ENCODE results near the gene DNAH17. TPM values are rescaled to one million over a fixed set of nuclear protein-coding genes. Genes with fewer than 3 reads are reported as not detected.

Gene DNAH17
- total and polyA plus RNA-seq, 2 of the 13 experiments (the other 11 are each of a cell fraction or from before 2014, with no cell fraction given): 0.86 to 1.6 TPM

GRCh38 chr17:78378225-78379130 is 198.7 kb downstream of the DNAH17 start, which contains the start of gene PGS1 (continued):
- TF ChIP-seq, protein P1, sequence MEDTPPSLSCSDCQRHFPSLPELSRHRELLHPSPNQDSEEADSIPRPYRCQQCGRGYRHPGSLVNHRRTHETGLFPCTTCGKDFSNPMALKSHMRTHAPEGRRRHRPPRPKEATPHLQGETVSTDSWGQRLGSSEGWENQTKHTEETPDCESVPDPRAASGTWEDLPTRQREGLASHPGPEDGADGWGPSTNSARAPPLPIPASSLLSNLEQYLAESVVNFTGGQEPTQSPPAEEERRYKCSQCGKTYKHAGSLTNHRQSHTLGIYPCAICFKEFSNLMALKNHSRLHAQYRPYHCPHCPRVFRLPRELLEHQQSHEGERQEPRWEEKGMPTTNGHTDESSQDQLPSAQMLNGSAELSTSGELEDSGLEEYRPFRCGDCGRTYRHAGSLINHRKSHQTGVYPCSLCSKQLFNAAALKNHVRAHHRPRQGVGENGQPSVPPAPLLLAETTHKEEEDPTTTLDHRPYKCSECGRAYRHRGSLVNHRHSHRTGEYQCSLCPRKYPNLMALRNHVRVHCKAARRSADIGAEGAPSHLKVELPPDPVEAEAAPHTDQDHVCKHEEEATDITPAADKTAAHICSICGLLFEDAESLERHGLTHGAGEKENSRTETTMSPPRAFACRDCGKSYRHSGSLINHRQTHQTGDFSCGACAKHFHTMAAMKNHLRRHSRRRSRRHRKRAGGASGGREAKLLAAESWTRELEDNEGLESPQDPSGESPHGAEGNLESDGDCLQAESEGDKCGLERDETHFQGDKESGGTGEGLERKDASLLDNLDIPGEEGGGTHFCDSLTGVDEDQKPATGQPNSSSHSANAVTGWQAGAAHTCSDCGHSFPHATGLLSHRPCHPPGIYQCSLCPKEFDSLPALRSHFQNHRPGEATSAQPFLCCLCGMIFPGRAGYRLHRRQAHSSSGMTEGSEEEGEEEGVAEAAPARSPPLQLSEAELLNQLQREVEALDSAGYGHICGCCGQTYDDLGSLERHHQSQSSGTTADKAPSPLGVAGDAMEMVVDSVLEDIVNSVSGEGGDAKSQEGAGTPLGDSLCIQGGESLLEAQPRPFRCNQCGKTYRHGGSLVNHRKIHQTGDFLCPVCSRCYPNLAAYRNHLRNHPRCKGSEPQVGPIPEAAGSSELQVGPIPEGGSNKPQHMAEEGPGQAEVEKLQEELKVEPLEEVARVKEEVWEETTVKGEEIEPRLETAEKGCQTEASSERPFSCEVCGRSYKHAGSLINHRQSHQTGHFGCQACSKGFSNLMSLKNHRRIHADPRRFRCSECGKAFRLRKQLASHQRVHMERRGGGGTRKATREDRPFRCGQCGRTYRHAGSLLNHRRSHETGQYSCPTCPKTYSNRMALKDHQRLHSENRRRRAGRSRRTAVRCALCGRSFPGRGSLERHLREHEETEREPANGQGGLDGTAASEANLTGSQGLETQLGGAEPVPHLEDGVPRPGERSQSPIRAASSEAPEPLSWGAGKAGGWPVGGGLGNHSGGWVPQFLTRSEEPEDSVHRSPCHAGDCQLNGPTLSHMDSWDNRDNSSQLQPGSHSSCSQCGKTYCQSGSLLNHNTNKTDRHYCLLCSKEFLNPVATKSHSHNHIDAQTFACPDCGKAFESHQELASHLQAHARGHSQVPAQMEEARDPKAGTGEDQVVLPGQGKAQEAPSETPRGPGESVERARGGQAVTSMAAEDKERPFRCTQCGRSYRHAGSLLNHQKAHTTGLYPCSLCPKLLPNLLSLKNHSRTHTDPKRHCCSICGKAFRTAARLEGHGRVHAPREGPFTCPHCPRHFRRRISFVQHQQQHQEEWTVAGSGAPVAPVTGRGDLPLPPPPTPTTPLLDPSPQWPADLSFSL (CRISPR knock-in tag; IDR thresholded peaks at IDR 0.05): no peak; the same call in 1 of the 2 replicates
- TF ChIP-seq CREBL2 (CRISPR knock-in tag; IDR thresholded peaks at IDR 0.05; ENCODE audit: borderline replicate concordance) (peak; percentile 90), MIXL1 (CRISPR knock-in tag; IDR thresholded peaks at IDR 0.05) (no peak), ZNF788 (CRISPR knock-in tag; IDR thresholded peaks at IDR 0.05; ENCODE audit: borderline replicate concordance) (peak; percentile 99), HOXA9 (CRISPR knock-in tag; IDR thresholded peaks at IDR 0.05; ENCODE audit: borderline replicate concordance) (peak; percentile 73; the same call in 1 of the 2 replicates), REXO4 (CRISPR knock-in tag; IDR thresholded peaks at IDR 0.05; ENCODE audit: borderline replicate concordance) (peak; percentile 77; the same call in 1 of the 2 replicates), HNF4A (CRISPR knock-in tag; IDR thresholded peaks at IDR 0.05) (no peak), RBAK (CRISPR knock-in tag; IDR thresholded peaks at IDR 0.05) (no peak), PLRG1 (conservative IDR thresholded peaks at IDR 0.05) (no peak), ZNF350 (CRISPR knock-in tag; IDR thresholded peaks at IDR 0.05; ENCODE audit: borderline replicate concordance, low read depth) (peak; percentile 89), ZXDC (CRISPR knock-in tag; IDR thresholded peaks at IDR 0.05) (peak; percentile 95)
- TF ChIP-seq, protein P2, sequence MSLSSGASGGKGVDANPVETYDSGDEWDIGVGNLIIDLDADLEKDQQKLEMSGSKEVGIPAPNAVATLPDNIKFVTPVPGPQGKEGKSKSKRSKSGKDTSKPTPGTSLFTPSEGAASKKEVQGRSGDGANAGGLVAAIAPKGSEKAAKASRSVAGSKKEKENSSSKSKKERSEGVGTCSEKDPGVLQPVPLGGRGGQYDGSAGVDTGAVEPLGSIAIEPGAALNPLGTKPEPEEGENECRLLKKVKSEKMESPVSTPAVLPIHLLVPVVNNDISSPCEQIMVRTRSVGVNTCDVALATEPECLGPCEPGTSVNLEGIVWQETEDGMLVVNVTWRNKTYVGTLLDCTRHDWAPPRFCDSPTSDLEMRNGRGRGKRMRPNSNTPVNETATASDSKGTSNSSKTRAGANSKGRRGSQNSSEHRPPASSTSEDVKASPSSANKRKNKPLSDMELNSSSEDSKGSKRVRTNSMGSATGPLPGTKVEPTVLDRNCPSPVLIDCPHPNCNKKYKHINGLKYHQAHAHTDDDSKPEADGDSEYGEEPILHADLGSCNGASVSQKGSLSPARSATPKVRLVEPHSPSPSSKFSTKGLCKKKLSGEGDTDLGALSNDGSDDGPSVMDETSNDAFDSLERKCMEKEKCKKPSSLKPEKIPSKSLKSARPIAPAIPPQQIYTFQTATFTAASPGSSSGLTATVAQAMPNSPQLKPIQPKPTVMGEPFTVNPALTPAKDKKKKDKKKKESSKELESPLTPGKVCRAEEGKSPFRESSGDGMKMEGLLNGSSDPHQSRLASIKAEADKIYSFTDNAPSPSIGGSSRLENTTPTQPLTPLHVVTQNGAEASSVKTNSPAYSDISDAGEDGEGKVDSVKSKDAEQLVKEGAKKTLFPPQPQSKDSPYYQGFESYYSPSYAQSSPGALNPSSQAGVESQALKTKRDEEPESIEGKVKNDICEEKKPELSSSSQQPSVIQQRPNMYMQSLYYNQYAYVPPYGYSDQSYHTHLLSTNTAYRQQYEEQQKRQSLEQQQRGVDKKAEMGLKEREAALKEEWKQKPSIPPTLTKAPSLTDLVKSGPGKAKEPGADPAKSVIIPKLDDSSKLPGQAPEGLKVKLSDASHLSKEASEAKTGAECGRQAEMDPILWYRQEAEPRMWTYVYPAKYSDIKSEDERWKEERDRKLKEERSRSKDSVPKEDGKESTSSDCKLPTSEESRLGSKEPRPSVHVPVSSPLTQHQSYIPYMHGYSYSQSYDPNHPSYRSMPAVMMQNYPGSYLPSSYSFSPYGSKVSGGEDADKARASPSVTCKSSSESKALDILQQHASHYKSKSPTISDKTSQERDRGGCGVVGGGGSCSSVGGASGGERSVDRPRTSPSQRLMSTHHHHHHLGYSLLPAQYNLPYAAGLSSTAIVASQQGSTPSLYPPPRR (CRISPR knock-in tag; IDR thresholded peaks at IDR 0.05; ENCODE audit: borderline replicate concordance): peak; percentile 87

Measured in HepG2 (cell line).